Coronary artery (tissue), 2 donors: Measurements from ENCODE around the gene KHK.

ENCODE experiments used
- DNase-seq: peaks from one replicate; pipeline ENCODE4 v3.0.0-alpha.2; 2017; ENCODE audit warnings: low spot score
- H3K27ac ChIP-seq, 2 donors: fragments of 200-600 bp; sonication (generic); one replicate each; pipeline ENCODE4 v1.5.1; 2016 to 2019
- H3K4me3 ChIP-seq: fragments of 200-600 bp; sonication (generic); 2 replicates; pipeline ENCODE4 v1.5.1; 2016; ENCODE audit warnings: mild to moderate bottlenecking, moderate library complexity
- CTCF ChIP-seq: fragments of 200-600 bp; sonication (generic); IDR thresholded peaks from one replicate; pipeline ENCODE4 v1.5.1; 2019; ENCODE audit warnings: antibody characterized with exemption

Gene KHK

GRCh38 chr2:27149570-27150405 is 63.2 kb downstream of the KHK start:
- no peak for TF ChIP-seq CTCF
- DNase-seq, result no peak
- Histone ChIP-seq H3K27ac (no peak overlapping the region), H3K4me3 (no peak overlapping the region)
